GM23248 (cell line): Measurements from ENCODE around the gene RNFT2. TPM values are rescaled to one million over a fixed set of nuclear protein-coding genes. Genes with fewer than 3 reads are reported as not detected.

Source experiments
- DNase-seq: peaks from one replicate; pipeline ENCODE4 v3.0.0-alpha.2; 2015
- H2AFZ ChIP-seq: fragments of 200-600 bp; sonication (generic); 2 replicates; pipeline ENCODE4 v1.6.1; 2016; ENCODE audit warnings: antibody characterized with exemption
- H3F3A ChIP-seq: fragments of 200-600 bp; sonication (generic); 2 replicates; pipeline ENCODE4 v1.6.1; 2016; ENCODE audit warnings: mild to moderate bottlenecking, antibody characterized with exemption, mixed run types; ENCODE audit not compliant: insufficient read depth
- H3K27ac ChIP-seq: fragments of 200-600 bp; sonication (generic); 2 replicates; pipeline ENCODE4 v1.5.1; 2016; ENCODE audit warnings: mild to moderate bottlenecking
- H3K27me3 ChIP-seq: fragments of 200-600 bp; sonication (generic); replicated peaks from 2 replicates; pipeline ENCODE4 v1.6.1; 2016; ENCODE audit warnings: mild to moderate bottlenecking; ENCODE audit not compliant: insufficient read depth
- H3K36me3 ChIP-seq: fragments of 200-600 bp; sonication (generic); 2 replicates; pipeline ENCODE4 v1.6.1; 2016; ENCODE audit warnings: low read depth, mild to moderate bottlenecking
- H3K4me1 ChIP-seq: fragments of 200-600 bp; sonication (generic); 2 replicates; pipeline ENCODE4 v1.6.1; 2016; ENCODE audit warnings: mild to moderate bottlenecking; ENCODE audit not compliant: insufficient read depth
- H3K4me2 ChIP-seq: fragments of 200-600 bp; sonication (generic); one replicate; pipeline ENCODE4 v1.6.1; 2016; ENCODE audit warnings: mild to moderate bottlenecking; ENCODE audit not compliant: unreplicated experiment
- H3K4me3 ChIP-seq: fragments of 200-600 bp; sonication (generic); 2 replicates; pipeline ENCODE4 v1.5.1; 2016; ENCODE audit warnings: mild to moderate bottlenecking
- H3K79me2 ChIP-seq: fragments of 200-600 bp; sonication (generic); 2 replicates; pipeline ENCODE4 v1.6.1; 2016; ENCODE audit warnings: mild to moderate bottlenecking; ENCODE audit not compliant: insufficient read depth
- H3K9ac ChIP-seq: fragments of 200-600 bp; sonication (generic); 2 replicates; pipeline ENCODE4 v1.6.1; 2016; ENCODE audit warnings: mild to moderate bottlenecking
- H3K9me2 ChIP-seq: fragments of 200-600 bp; sonication (generic); 2 replicates; pipeline ENCODE4 v1.6.1; 2016; ENCODE audit warnings: mixed run types, mild to moderate bottlenecking, moderate library complexity; ENCODE audit not compliant: insufficient read depth
- H3K9me3 ChIP-seq: fragments of 200-600 bp; sonication (generic); one replicate; pipeline ENCODE4 v1.6.1; 2017; ENCODE audit warnings: low read depth
- H4K20me1 ChIP-seq: fragments of 200-600 bp; sonication (generic); 2 replicates; pipeline ENCODE4 v1.6.0; 2016; ENCODE audit not compliant: insufficient read depth
- EZH2 ChIP-seq: fragments of 200-600 bp; sonication (generic); IDR thresholded peaks from 2 replicates; pipeline ENCODE4 v1.6.1; 2018; ENCODE audit warnings: antibody characterized with exemption, mild to moderate bottlenecking; ENCODE audit not compliant: insufficient read depth, poor library complexity, severe bottlenecking
- EZH2phosphoT487 ChIP-seq: fragments of 200-600 bp; sonication (generic); IDR thresholded peaks from 2 replicates; pipeline ENCODE4 v1.6.1; 2018; ENCODE audit warnings: antibody characterized with exemption, moderate library complexity, mild to moderate bottlenecking, low read depth; ENCODE audit not compliant: insufficient read depth
- WGBS, 2 experiments: methylation state at CpG; one replicate each; pipeline ENCODE4 v1.1.6; 2015 to 2017; ENCODE audit warnings: low lambda C conversion rate in 2 of 2, low coverage in 1 of 2; ENCODE audit errors: missing lambda C conversion rate in 2 of 2; 5-methylcytosine and 5-hydroxymethylcytosine counted together
- in situ Hi-C: fragments of 300-500 bp; cut with MboI; formaldehyde crosslinking; loops from 2 replicates; pipeline ENCODE4 v1.15.0; 2020
- polyA plus RNA-seq: library from polyadenylated mRNA; unstranded; fragments of >200 nt; fragmentation: Nextera tagmentation; extraction: Ambion mirVana; gene quantifications from 2 replicates; pipeline ENCODE4 v1.2.1, GENCODE V29; 2016
- total RNA-seq: library from RNA; depleted of rRNA; stranded (reverse); fragments of >200 nt; shearing (Covaris generic); gene quantifications from 2 replicates; pipeline ENCODE4 v1.2.3, GENCODE V29; 2014

The RNFT2 gene
- total and polyA plus RNA-seq, 2 experiments from 2014 or later: 0.24 to 0.43 TPM

GRCh38 chr12:116882742-116883141 is 144.6 kb downstream of the RNFT2 start:
- no peak overlapping the region for H3K4me2 ChIP-seq
- in situ Hi-C loops: no loop called here
- TF ChIP-seq EZH2phosphoT487 (no peak), EZH2 (no peak)

GRCh38 chr12:116884871-116885270 is 146.8 kb downstream of the RNFT2 start:
- in situ Hi-C loops: no loop called here
- 64 to 66% methylated on average over 3 of the region's 3 CpGs for WGBS, 2 experiments
- H2AFZ ChIP-seq: no peak overlapping the region
- H3K4me1 ChIP-seq: 0 out of 2 replicates have a peak, but pooled peaks cover 3% of the 10 kb centered on the region
- H3K79me2 ChIP-seq: no peaks in the 10 kb centered on the region
- H3K4me3 ChIP-seq: no peak overlapping the region
- H3K9me2 ChIP-seq: no peaks in the 10 kb centered on the region
- peaks cover 55% of the 10 kb centered on the region for H3K27me3 ChIP-seq
- no peak overlapping the region for H3K9ac ChIP-seq
- no peak overlapping the region for H3K4me2 ChIP-seq
- H3K27ac ChIP-seq: no peak overlapping the region
- no peak for DNase-seq
- H3K9me3 ChIP-seq: no peaks in the 10 kb centered on the region
- no peak for TF ChIP-seq EZH2
- TF ChIP-seq EZH2phosphoT487: no peak
- no peaks in the 10 kb centered on the region for H3K36me3 ChIP-seq
- H3F3A ChIP-seq: no peaks in the 10 kb centered on the region
- no peaks in the 10 kb centered on the region for H4K20me1 ChIP-seq

More at GRCh38 chr12:116882742-116883141, 144.6 kb downstream of the RNFT2 start:
- peaks cover 75% of the 10 kb centered on the region for H3K27me3 ChIP-seq
- H3K79me2 ChIP-seq: no peaks in the 10 kb centered on the region
- no peak overlapping the region for H2AFZ ChIP-seq
- H3K4me3 ChIP-seq: no peak overlapping the region
- 16 to 20% methylated on average over 6 of the region's 6 CpGs for WGBS, 2 experiments
- H3K9me3 ChIP-seq: no peaks in the 10 kb centered on the region
- H3F3A ChIP-seq: no peaks in the 10 kb centered on the region
- H3K9ac ChIP-seq: no peak overlapping the region
- H3K36me3 ChIP-seq: no peaks in the 10 kb centered on the region
- H3K27ac ChIP-seq: no peak overlapping the region
- no peaks in the 10 kb centered on the region for H4K20me1 ChIP-seq
- H3K9me2 ChIP-seq: no peaks in the 10 kb centered on the region
- DNase-seq: peak; percentile 62
- H3K4me1 ChIP-seq: 0 out of 2 replicates have a peak, but pooled peaks cover 3% of the 10 kb centered on the region

GRCh38 chr12:116885491-116885890 is 147.4 kb downstream of the RNFT2 start:
- in situ Hi-C loops: no loop called here
- Histone ChIP-seq H3K4me2 (no peak overlapping the region), H3K36me3 (no peaks in the 10 kb centered on the region), H3K4me1 (no peaks in the 10 kb centered on the region), H3K27me3 (peaks cover 49% of the 10 kb centered on the region), H3K4me3 (no peak overlapping the region), H3K79me2 (no peaks in the 10 kb centered on the region), H3K9ac (no peak overlapping the region), H4K20me1 (no peaks in the 10 kb centered on the region), H3K9me2 (no peaks in the 10 kb centered on the region), H3F3A (no peaks in the 10 kb centered on the region), H2AFZ (no peak overlapping the region), H3K27ac (no peak overlapping the region), H3K9me3 (no peaks in the 10 kb centered on the region)
- no peak for DNase-seq
- 27 to 28% methylated on average over 2 of the region's 2 CpGs for WGBS, 2 experiments
- TF ChIP-seq EZH2 (no peak), EZH2phosphoT487 (no peak)

- TF ChIP-seq EZH2phosphoT487 (no peak), EZH2 (no peak)
- H3K36me3 ChIP-seq: no peaks in the 10 kb centered on the region
- in situ Hi-C loops: no loop called here
Measured at GRCh38 chr12:116887244-116887643, 149.1 kb downstream of the RNFT2 start.

GRCh38 chr12:116887897-116888296 is 149.8 kb downstream of the RNFT2 start:
- Histone ChIP-seq H3K4me2 (no peak overlapping the region), H3K9ac (no peak overlapping the region), H3K36me3 (no peaks in the 10 kb centered on the region), H3K9me3 (no peaks in the 10 kb centered on the region), H3K27me3 (peaks cover 29% of the 10 kb centered on the region), H2AFZ (no peak overlapping the region), H3K27ac (no peak overlapping the region), H3K4me3 (no peak overlapping the region), H4K20me1 (no peaks in the 10 kb centered on the region), H3F3A (no peaks in the 10 kb centered on the region), H3K79me2 (no peaks in the 10 kb centered on the region), H3K9me2 (no peaks in the 10 kb centered on the region), H3K4me1 (no peaks in the 10 kb centered on the region)
- TF ChIP-seq EZH2: no peak
- no peak for TF ChIP-seq EZH2phosphoT487
- no peak for DNase-seq
- in situ Hi-C loops: no loop called here
- WGBS, 2 experiments: 59 to 62% methylated on average over 6 of the region's 6 CpGs

More at GRCh38 chr12:116887244-116887643, 149.1 kb downstream of the RNFT2 start:
- H3K9me2 ChIP-seq: no peaks in the 10 kb centered on the region
- DNase-seq: no peak
- H3K9me3 ChIP-seq: no peaks in the 10 kb centered on the region
- no peak overlapping the region for H3K4me3 ChIP-seq
- H3K79me2 ChIP-seq: no peaks in the 10 kb centered on the region
- no peaks in the 10 kb centered on the region for H3K4me1 ChIP-seq
- H3K4me2 ChIP-seq: no peak overlapping the region
- H2AFZ ChIP-seq: no peak overlapping the region
- H3F3A ChIP-seq: no peaks in the 10 kb centered on the region
- H3K27me3 ChIP-seq: peaks cover 35% of the 10 kb centered on the region
- H3K27ac ChIP-seq: no peak overlapping the region
- WGBS, 2 experiments: 52 to 53% methylated on average over 1 of the region's 1 CpG
- no peaks in the 10 kb centered on the region for H4K20me1 ChIP-seq
- H3K9ac ChIP-seq: no peak overlapping the region
